HepG2 (cell line): Measurements from ENCODE around the gene KMT2E. TPM values are rescaled to one million over a fixed set of nuclear protein-coding genes. Genes with fewer than 3 reads are reported as not detected.
A peak's percentile ranks its signal among the peaks of the same experiment; 100 is the strongest.

Experiments used
- AFF4 ChIP-seq: sonication (generic); formaldehyde crosslinking; IDR thresholded peaks from 2 replicates; pipeline ENCODE4 v1.4.0; 2020; ENCODE audit warnings: missing genetic modification reagents
- EZH2 ChIP-seq: conservative IDR thresholded peaks from 2 replicates; pipeline ENCODE4 v1.6.1; 2012; ENCODE audit warnings: mild to moderate bottlenecking, low read depth, low read length, moderate library complexity
- GATAD2A ChIP-seq: IDR thresholded peaks from 2 replicates; pipeline ENCODE4 v1.6.1; 2016
- HDAC1 ChIP-seq: sonication (generic); formaldehyde crosslinking; IDR thresholded peaks from 2 replicates; pipeline ENCODE4 v1.5.1; 2020; ENCODE audit warnings: mild to moderate bottlenecking, missing genetic modification reagents
- KDM1A ChIP-seq: IDR thresholded peaks from 2 replicates; pipeline ENCODE4 v1.6.1; 2016; ENCODE audit warnings: missing compliant biosample characterization
- NBN ChIP-seq: fragments of 450-650 bp; conservative IDR thresholded peaks from 2 replicates; pipeline ENCODE4 v1.6.1; 2017
- PAWR ChIP-seq: sonication (generic); formaldehyde crosslinking; IDR thresholded peaks from 2 replicates; pipeline ENCODE4 v1.4.0; 2020; ENCODE audit warnings: missing genetic modification reagents, mild to moderate bottlenecking, borderline replicate concordance
- PRDM4 ChIP-seq: sonication (generic); formaldehyde crosslinking; IDR thresholded peaks from 2 replicates; pipeline ENCODE4 v1.9.0; 2021; ENCODE audit warnings: missing genetic modification reagents, borderline replicate concordance
- SP1 ChIP-seq, 2 experiments: fragments of 450-650 bp in 1 of 2; sonication (generic) in 1 of 2; formaldehyde crosslinking in 1 of 2; IDR thresholded peaks; 2 replicates each; pipeline versions ENCODE4 v1.4.0 to v1.6.1; 2016 to 2020; ENCODE audit warnings: missing genetic modification reagents in 1 of 2
- SP4 ChIP-seq: sonication (generic); formaldehyde crosslinking; IDR thresholded peaks from 2 replicates; pipeline ENCODE4 v1.8.1; 2023; ENCODE audit warnings: mild to moderate bottlenecking, missing genetic modification reagents
- TAF15 ChIP-seq: fragments of 200-400 bp; formaldehyde crosslinking; IDR thresholded peaks from one replicate; pipeline ENCODE4 v1.6.1; 2018; ENCODE audit warnings: mild to moderate bottlenecking, low read depth, low read length; ENCODE audit not compliant: poor library complexity, severe bottlenecking
- ZNF224 ChIP-seq: sonication (generic); formaldehyde crosslinking; IDR thresholded peaks from 2 replicates; pipeline ENCODE4 v1.5.0; 2020; ENCODE audit warnings: mild to moderate bottlenecking, missing genetic modification reagents
- ZNF33A ChIP-seq: sonication (generic); formaldehyde crosslinking; IDR thresholded peaks from 2 replicates; pipeline ENCODE4 v1.5.1; 2020; ENCODE audit warnings: missing genetic modification reagents, mild to moderate bottlenecking, moderate library complexity, borderline replicate concordance
- polyA plus RNA-seq, 8 experiments: library from polyadenylated mRNA; depleted of rRNA in 3 of 8; stranded (reverse) in 7 of 8; unstranded in 1 of 8; fragments of >200 nt; fragmentation: Illumina TruSeq in 4 of 8; extraction: Trizol in 4 of 8; gene quantifications; 2 replicates each; pipeline versions ENCODE4 v1.2.1 to v1.2.3, GENCODE V29; 2011 to 2016; ENCODE audit warnings: low read depth in 4 of 8, missing spikeins in 1 of 8, mixed read lengths in 1 of 8; ENCODE audit not compliant: insufficient read depth in 1 of 8
- total RNA-seq, 5 experiments: library from RNA; depleted of rRNA; stranded (reverse); fragments of >200 nt; fragmentation: Illumina TruSeq; extraction: Trizol; gene quantifications; 2 replicates each; pipeline ENCODE4 v1.2.3, GENCODE V29; 2016; ENCODE audit warnings: low read depth in 1 of 5
- TF ChIP-seq, protein P1 (sequence below): sonication (generic); formaldehyde crosslinking; conservative IDR thresholded peaks from 2 replicates; pipeline ENCODE4 v1.8.0; 2022; ENCODE audit warnings: mild to moderate bottlenecking, moderate library complexity, missing genetic modification reagents
- TF ChIP-seq, protein P2 (sequence below): sonication (generic); formaldehyde crosslinking; IDR thresholded peaks from 2 replicates; pipeline ENCODE4 v1.4.0; 2020; ENCODE audit warnings: mild to moderate bottlenecking, missing genetic modification reagents
- TF ChIP-seq, protein P3 (sequence below): sonication (generic); formaldehyde crosslinking; IDR thresholded peaks from 2 replicates; pipeline ENCODE4 v1.4.0; 2020; ENCODE audit warnings: missing genetic modification reagents
- TF ChIP-seq, protein P4 (sequence below): sonication (generic); formaldehyde crosslinking; IDR thresholded peaks from 2 replicates; pipeline ENCODE4 v1.9.0; 2021; ENCODE audit warnings: missing genetic modification reagents, borderline replicate concordance

KMT2E gene
- total and polyA plus RNA-seq, 2 of the 13 experiments (the other 11 are each of a cell fraction or from before 2014, with no cell fraction given) = 6.3 to 24.4 TPM

GRCh38 chr7:105012503-105013220 is 1.3 kb upstream of the KMT2E start (continued):
- peak; percentile 67; the same call in 1 of the 2 replicates for TF ChIP-seq AFF4
- no peak for TF ChIP-seq SP1 (IDR thresholded peaks at IDR 0.05)
- TF ChIP-seq SP1 (CRISPR knock-in tag; IDR thresholded peaks at IDR 0.05) = peak; percentile 47; the same call in 1 of the 2 replicates
- TF ChIP-seq EZH2 = no peak
- TF ChIP-seq HDAC1 (CRISPR knock-in tag) = peak; percentile 95
- TF ChIP-seq NBN = no peak
- TF ChIP-seq ZNF224 = peak; percentile 81; the same call in 1 of the 2 replicates
- TF ChIP-seq, protein P1, sequence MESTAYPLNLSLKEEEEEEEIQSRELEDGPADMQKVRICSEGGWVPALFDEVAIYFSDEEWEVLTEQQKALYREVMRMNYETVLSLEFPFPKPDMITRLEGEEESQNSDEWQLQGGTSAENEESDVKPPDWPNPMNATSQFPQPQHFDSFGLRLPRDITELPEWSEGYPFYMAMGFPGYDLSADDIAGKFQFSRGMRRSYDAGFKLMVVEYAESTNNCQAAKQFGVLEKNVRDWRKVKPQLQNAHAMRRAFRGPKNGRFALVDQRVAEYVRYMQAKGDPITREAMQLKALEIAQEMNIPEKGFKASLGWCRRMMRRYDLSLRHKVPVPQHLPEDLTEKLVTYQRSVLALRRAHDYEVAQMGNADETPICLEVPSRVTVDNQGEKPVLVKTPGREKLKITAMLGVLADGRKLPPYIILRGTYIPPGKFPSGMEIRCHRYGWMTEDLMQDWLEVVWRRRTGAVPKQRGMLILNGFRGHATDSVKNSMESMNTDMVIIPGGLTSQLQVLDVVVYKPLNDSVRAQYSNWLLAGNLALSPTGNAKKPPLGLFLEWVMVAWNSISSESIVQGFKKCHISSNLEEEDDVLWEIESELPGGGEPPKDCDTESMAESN (CRISPR knock-in tag) = peak; percentile 74
- TF ChIP-seq TAF15 = no peak
- TF ChIP-seq SP4 (CRISPR knock-in tag) = peak; percentile 67
- TF ChIP-seq, protein P2, sequence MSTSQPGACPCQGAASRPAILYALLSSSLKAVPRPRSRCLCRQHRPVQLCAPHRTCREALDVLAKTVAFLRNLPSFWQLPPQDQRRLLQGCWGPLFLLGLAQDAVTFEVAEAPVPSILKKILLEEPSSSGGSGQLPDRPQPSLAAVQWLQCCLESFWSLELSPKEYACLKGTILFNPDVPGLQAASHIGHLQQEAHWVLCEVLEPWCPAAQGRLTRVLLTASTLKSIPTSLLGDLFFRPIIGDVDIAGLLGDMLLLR (CRISPR knock-in tag) = peak; percentile 47
- peak; percentile 66; the same call in 1 of the 2 replicates for TF ChIP-seq GATAD2A
- TF ChIP-seq, protein P3, sequence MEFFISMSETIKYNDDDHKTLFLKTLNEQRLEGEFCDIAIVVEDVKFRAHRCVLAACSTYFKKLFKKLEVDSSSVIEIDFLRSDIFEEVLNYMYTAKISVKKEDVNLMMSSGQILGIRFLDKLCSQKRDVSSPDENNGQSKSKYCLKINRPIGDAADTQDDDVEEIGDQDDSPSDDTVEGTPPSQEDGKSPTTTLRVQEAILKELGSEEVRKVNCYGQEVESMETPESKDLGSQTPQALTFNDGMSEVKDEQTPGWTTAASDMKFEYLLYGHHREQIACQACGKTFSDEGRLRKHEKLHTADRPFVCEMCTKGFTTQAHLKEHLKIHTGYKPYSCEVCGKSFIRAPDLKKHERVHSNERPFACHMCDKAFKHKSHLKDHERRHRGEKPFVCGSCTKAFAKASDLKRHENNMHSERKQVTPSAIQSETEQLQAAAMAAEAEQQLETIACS (CRISPR knock-in tag) = no peak
- TF ChIP-seq ZNF33A (CRISPR knock-in tag) = peak; percentile 38; the same call in 1 of the 2 replicates
- TF ChIP-seq KDM1A (CRISPR knock-in tag) = no peak
- no peak for TF ChIP-seq PRDM4 (CRISPR knock-in tag)
- TF ChIP-seq PAWR (CRISPR knock-in tag) = no peak
- TF ChIP-seq, protein P4, sequence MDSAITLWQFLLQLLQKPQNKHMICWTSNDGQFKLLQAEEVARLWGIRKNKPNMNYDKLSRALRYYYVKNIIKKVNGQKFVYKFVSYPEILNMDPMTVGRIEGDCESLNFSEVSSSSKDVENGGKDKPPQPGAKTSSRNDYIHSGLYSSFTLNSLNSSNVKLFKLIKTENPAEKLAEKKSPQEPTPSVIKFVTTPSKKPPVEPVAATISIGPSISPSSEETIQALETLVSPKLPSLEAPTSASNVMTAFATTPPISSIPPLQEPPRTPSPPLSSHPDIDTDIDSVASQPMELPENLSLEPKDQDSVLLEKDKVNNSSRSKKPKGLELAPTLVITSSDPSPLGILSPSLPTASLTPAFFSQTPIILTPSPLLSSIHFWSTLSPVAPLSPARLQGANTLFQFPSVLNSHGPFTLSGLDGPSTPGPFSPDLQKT (CRISPR knock-in tag) = no peak
